Measurements from ENCODE around the gene HLCS. TPM values are rescaled to one million over a fixed set of nuclear protein-coding genes. Genes with fewer than 3 reads are reported as not detected.

The HLCS gene
- polyA plus RNA-seq, 1 donor (not counting 4 experiments of a cell fraction or from before 2014, with no cell fraction given) = 11.5 TPM

DNA sequence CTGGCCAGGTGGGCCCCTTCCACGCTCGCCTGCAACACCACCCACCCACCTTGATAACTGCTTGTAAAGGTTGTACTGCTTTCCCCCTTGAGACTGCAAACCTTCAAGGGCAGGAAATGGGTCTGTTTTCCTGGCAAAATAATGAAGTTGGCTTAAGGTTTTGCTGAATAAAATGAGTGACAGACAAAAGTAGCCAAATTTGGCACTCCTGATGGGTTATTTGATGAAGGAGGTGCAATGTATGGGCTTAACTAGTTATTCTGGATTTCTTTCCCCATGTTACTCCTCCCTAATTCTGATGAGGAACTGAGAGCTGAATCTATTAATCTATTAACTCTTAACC lies 14.6 kb upstream of the HLCS start:
- peaks cover 5% of the 10 kb centered on the region for H3K4me1 ChIP-seq (ENCODE audit: control insufficient read depth, extremely low read depth, insufficient read depth, low read length)
- peak overlapping the region in 2 of 3 experiments; percentile 32 to 59 for H3K4me3 ChIP-seq (ENCODE audit: control insufficient read depth in 2 of 3, extremely low read depth in 1 of 3, insufficient read depth in 2 of 3, low read depth in 1 of 3, low read length in 3 of 3)
- DNase-seq (ENCODE audit: low read depth, low spot score) (no peak), FAIRE-seq (no peak)
- H3K9ac ChIP-seq (ENCODE audit: control insufficient read depth, extremely low read depth, insufficient read depth, low read length) = peak overlapping the region; percentile 60
- TF ChIP-seq EZH2 (IDR thresholded peaks at IDR 0.05; ENCODE audit: low read length) = no peak
- H2AFZ ChIP-seq (ENCODE audit: control insufficient read depth, low read length) = peak overlapping the region; percentile 66
- no peaks in the 10 kb centered on the region for H3K27me3 ChIP-seq (ENCODE audit: control insufficient read depth, extremely low read depth, insufficient read depth, low read length)
- H3K27ac ChIP-seq (ENCODE audit: control insufficient read depth, insufficient read depth, low read length) = no peak overlapping the region
- H3K4me2 ChIP-seq (ENCODE audit: control insufficient read depth, extremely low read depth, insufficient read depth, low read depth, low read length) = peak overlapping the region; percentile 75
- no peaks in the 10 kb centered on the region for H3K36me3 ChIP-seq (ENCODE audit: control insufficient read depth in 2 of 2, extremely low read depth in 1 of 2, insufficient read depth in 2 of 2, low read length in 2 of 2)
- no peaks in the 10 kb centered on the region for H3K79me2 ChIP-seq (ENCODE audit: control insufficient read depth, insufficient read depth, low read length)
- no peaks in the 10 kb centered on the region for H4K20me1 ChIP-seq (ENCODE audit: control insufficient read depth, extremely low read depth, insufficient read depth, low read length)
- no peaks in the 10 kb centered on the region for H3K9me3 ChIP-seq (ENCODE audit: control insufficient read depth, low read depth, low read length)
- no peaks in the 10 kb centered on the region for H3K9me1 ChIP-seq (ENCODE audit: control insufficient read depth, extremely low read depth, insufficient read depth, low read length)
- dilution Hi-C loops (cut with MboI; ENCODE audit: extremely low pct_ligation_motif_present, low sequenced_read_pairs) = no loop called here

DNA sequence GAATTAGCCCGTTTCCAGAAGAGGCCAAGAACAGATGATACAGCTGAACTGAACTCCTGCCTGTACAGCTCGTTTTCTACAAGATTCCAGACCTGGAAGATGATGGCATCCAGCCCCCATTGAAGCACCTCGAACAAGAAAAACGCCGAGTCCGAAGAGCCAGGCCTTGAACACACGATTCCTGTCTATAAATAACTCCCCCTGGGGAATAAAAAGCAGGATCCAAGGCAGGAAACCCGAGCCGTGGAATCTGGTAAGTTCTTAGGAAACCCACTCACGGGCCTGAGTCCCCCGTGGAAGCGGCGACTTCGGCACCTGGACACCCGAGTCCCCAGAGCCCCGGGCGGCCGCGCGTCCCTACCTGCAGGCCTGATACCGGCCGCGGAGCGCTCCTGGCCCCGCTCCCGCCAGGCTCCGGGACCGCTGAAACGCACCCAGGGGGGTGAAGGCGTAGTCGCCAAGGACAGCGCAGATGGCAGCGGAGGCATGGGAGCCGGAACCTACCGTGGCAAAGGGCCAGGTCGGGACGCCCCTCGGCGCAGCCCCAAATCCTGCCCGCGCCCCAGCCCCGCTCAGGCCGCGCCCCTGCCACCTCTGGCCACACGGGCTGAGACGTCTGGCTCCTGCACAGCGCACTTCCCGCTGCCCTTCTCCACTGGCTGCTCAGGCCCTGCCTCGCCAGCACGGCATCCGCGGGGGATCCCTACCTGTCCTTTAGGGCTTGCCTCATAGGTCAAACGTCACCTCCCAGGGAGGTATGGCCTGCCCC lies 14.0 kb upstream of the HLCS start:
- Histone ChIP-seq H3K4me1 (ENCODE audit: control insufficient read depth, extremely low read depth, insufficient read depth, low read length) (peaks cover 5% of the 10 kb centered on the region), H3K9me1 (ENCODE audit: control insufficient read depth, extremely low read depth, insufficient read depth, low read length) (no peaks in the 10 kb centered on the region), H3K4me2 (ENCODE audit: control insufficient read depth, extremely low read depth, insufficient read depth, low read depth, low read length) (peak overlapping the region; percentile 75), H2AFZ (ENCODE audit: control insufficient read depth, low read length) (peak overlapping the region; percentile 66), H3K9me3 (ENCODE audit: control insufficient read depth, low read depth, low read length) (no peaks in the 10 kb centered on the region), H3K27ac (ENCODE audit: control insufficient read depth, insufficient read depth, low read length) (no peak overlapping the region), H3K36me3 (ENCODE audit: control insufficient read depth in 2 of 2, extremely low read depth in 1 of 2, insufficient read depth in 2 of 2, low read length in 2 of 2) (no peaks in the 10 kb centered on the region), H4K20me1 (ENCODE audit: control insufficient read depth, extremely low read depth, insufficient read depth, low read length) (no peaks in the 10 kb centered on the region), H3K9ac (ENCODE audit: control insufficient read depth, extremely low read depth, insufficient read depth, low read length) (peak overlapping the region; percentile 60), H3K79me2 (ENCODE audit: control insufficient read depth, insufficient read depth, low read length) (no peaks in the 10 kb centered on the region), H3K4me3 (ENCODE audit: control insufficient read depth in 2 of 3, extremely low read depth in 1 of 3, insufficient read depth in 2 of 3, low read depth in 1 of 3, low read length in 3 of 3) (peak overlapping the region; percentile 8 to 59 (median 32)), H3K27me3 (ENCODE audit: control insufficient read depth, extremely low read depth, insufficient read depth, low read length) (no peaks in the 10 kb centered on the region)
- no peak for DNase-seq (ENCODE audit: low read depth, low spot score)
- dilution Hi-C loops (cut with MboI; ENCODE audit: extremely low pct_ligation_motif_present, low sequenced_read_pairs) = no loop called here
- FAIRE-seq = no peak
- TF ChIP-seq, protein P1, sequence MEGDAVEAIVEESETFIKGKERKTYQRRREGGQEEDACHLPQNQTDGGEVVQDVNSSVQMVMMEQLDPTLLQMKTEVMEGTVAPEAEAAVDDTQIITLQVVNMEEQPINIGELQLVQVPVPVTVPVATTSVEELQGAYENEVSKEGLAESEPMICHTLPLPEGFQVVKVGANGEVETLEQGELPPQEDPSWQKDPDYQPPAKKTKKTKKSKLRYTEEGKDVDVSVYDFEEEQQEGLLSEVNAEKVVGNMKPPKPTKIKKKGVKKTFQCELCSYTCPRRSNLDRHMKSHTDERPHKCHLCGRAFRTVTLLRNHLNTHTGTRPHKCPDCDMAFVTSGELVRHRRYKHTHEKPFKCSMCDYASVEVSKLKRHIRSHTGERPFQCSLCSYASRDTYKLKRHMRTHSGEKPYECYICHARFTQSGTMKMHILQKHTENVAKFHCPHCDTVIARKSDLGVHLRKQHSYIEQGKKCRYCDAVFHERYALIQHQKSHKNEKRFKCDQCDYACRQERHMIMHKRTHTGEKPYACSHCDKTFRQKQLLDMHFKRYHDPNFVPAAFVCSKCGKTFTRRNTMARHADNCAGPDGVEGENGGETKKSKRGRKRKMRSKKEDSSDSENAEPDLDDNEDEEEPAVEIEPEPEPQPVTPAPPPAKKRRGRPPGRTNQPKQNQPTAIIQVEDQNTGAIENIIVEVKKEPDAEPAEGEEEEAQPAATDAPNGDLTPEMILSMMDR (optimal IDR thresholded peaks at IDR 0.05 in 1 of 3, IDR thresholded peaks at IDR 0.05 in 1 of 3, conservative IDR thresholded peaks at IDR 0.05 in 1 of 3; ENCODE audit: extremely low read depth in 1 of 3, insufficient read depth in 2 of 3, low read length in 3 of 3) = no peak
- TF ChIP-seq EZH2 (IDR thresholded peaks at IDR 0.05; ENCODE audit: low read length) = no peak
